GM12875 (cell line): ENCODE measurements around the gene CMTR1.
"Not testable (repeated sequence)": the region's sequence is repeated elsewhere in the genome, so short reads cannot be mapped to it uniquely, and the experiment has no call there.

Experiments used
- H3K4me3 ChIP-seq: one replicate; pipeline ENCODE4 v1.5.1; 2011; ENCODE audit warnings: low read depth, low read length, control low read depth
- TF ChIP-seq, protein P1 (sequence below): IDR thresholded peaks from 2 replicates; pipeline ENCODE4 v1.5.1; 2011; ENCODE audit warnings: low read depth, mild to moderate bottlenecking, control low read depth, inconsistent platforms, low read length, moderate library complexity, borderline replicate concordance; ENCODE audit not compliant: insufficient read depth

Gene CMTR1

DNA sequence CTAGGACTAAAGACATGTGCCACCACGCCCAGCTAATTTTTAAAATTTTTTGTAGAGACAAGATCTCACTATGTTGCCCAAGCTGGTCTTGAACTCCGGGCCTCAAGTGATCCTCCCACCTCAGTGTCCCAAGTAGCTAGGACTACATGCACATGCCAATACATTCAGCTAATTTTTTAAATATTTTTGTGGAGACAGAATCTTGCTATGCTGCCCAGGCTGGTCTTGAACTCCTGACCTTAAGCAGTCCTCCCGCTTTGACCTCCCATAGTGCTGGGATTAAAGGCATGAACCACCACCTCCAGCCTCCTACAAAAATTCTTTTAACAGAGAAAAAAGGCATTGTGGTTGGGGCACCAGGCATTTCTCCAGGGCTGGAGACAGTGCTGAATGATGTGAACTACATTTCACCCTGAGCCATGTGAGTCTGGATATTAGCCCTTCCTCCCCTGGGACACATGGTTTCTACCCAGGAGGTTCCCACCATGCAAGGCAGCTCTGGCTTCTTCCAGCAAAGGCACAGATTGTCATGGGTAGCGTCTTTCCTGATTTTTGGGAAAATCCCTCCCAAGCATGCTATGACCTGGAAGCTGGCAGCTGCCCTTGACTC lies 36.3 kb upstream of the CMTR1 start:
- TF ChIP-seq, protein P1, sequence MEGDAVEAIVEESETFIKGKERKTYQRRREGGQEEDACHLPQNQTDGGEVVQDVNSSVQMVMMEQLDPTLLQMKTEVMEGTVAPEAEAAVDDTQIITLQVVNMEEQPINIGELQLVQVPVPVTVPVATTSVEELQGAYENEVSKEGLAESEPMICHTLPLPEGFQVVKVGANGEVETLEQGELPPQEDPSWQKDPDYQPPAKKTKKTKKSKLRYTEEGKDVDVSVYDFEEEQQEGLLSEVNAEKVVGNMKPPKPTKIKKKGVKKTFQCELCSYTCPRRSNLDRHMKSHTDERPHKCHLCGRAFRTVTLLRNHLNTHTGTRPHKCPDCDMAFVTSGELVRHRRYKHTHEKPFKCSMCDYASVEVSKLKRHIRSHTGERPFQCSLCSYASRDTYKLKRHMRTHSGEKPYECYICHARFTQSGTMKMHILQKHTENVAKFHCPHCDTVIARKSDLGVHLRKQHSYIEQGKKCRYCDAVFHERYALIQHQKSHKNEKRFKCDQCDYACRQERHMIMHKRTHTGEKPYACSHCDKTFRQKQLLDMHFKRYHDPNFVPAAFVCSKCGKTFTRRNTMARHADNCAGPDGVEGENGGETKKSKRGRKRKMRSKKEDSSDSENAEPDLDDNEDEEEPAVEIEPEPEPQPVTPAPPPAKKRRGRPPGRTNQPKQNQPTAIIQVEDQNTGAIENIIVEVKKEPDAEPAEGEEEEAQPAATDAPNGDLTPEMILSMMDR: no peak
- no peak overlapping the region for H3K4me3 ChIP-seq

DNA sequence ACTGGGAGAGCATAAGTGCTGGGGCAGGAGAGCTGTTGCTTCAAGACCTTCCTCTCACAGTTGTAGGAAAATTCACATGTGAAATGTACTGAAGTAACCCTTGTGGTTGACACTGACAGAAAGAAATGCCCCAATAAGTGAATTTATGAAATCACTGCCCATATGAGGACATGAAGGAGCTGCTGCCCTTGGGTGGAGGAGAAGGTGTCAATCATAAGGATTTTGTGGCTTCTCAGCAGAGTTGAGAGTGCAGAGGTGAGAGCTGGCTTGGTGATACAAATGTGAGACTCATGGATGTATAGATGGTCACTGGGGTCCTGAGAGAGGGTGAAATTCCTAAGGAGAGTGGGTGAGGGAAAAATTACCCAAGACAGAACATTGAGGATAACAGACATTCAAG lies 33.9 kb upstream of the CMTR1 start:
- TF ChIP-seq, protein P1: no peak
- no peak overlapping the region for H3K4me3 ChIP-seq

DNA sequence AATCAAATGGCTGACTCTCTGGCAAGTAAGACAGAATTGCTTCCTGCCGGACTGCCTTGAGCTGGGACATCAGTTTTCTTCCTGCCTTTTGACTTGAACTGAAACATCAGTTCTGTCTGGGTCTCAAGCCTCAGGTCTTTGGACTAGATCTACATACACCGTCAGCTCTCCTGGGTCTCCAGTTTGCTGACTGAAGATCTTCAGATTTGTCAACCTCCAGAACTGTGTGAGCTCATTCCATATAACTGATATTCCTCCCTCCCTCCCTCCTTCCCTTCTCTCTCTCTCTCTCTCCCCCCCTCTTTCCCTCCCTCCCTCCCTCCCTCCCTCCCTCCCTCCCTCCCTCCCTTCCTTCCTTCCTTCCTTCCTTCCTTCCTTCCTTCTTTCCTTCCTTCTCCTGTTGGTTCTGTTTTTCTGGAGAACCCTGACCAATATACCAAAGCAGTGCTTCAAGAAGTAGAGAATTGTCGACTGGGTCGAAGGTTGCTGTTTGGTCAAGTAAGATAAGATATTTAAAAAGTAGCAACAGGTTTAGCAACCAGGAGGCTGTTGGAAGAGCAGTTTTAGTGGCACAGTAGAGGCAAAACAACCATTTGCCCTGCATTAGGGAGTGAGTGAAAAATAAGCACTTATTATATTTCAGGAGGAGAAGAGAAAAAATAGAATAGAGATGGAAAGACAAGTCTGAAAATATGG lies 33.1 kb upstream of the CMTR1 start:
- TF ChIP-seq, protein P1: no peak
- no peak overlapping the region for H3K4me3 ChIP-seq

DNA sequence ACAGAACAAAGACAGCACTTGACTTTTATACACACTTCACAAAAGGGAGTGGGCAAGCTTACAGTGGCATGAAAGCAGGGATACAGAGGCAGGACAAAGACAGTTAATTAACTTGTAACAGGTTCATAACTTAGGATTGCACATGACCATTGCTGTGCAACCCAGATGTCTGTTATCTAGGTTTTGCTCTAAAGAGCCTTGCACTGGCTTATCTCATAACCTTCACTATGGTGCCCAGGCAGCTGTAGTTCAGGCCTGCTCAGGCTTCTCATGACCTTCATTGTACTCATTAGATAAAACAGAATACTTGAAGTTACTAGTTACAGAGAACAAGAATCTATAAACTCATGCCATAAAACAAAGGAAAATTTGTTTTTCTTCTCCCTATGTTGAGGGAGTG lies 31.4 kb upstream of the CMTR1 start:
- H3K4me3 ChIP-seq: not testable (repeated sequence)

DNA sequence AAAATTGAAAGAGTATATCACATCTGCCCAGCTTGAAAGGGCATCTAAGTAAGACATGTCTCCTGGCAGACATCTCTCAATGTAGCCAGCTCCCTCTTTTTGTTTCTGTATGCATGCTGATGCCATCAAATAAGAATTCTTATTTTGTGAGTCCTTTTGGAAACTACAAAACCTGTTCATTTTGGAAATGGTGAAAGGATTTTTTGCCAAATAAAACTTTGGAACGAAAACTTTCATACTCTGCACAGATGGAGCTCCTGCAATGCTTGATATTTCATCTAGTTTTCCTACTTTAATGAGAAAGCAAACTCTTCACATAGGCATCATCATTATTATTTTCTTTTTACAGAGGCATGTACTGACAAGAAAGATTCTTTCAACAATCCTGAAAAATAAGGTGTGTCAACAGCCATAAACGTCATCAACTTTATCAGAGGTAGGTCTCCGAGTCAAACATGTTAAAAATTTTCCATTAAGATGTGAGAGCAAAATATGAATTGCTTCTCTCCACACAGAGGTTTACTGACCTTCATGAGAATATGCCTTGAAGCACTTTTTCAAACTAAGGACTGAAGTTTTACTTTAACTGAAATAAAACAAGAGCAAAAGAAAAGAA lies 26.2 kb upstream of the CMTR1 start:
- TF ChIP-seq, protein P1: no peak

DNA sequence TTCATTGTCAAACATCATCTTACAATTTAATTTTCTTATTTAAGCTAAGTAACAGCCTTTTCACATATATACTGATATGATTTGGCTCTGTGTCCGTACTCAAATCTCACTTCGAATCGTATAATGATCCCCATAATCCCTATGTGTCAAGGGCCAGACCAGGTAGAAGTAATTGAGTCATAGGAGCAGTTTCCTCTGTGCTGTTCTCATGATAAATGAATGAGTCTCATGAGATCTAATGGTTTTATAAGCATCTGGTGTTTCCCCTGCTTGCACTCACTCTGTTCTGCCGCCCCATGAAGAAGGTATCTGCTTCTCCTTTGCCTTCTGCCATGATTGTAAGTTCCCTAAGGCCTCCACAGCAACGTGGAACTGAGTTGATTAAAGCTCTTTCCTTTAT lies 25.1 kb upstream of the CMTR1 start:
- TF ChIP-seq, protein P1: no peak
- H3K4me3 ChIP-seq: no peak overlapping the region

More for the DNA sequence above, 26.2 kb upstream of the CMTR1 start:
- no peak overlapping the region for H3K4me3 ChIP-seq

DNA sequence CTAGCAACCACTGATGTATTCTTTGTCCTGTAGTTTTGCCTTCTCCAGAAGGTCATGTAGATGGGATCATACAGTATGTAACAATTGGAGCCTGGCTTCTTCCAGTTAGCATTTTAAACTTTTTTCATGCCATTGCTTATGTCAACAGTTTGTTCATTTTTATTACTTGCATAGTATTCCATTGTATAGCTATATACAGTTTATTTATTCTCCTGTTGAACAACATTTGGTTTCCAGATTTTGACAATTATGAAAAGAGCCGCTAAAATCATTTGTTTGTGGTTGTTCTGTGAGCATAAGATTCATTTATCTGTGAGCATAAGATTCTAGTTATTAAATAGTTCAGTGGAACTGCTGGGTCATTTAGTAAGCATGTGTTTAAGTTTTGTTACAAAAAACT lies 23.5 kb upstream of the CMTR1 start:
- no peak overlapping the region for H3K4me3 ChIP-seq
- TF ChIP-seq, protein P1: no peak
